Epidermal melanocyte (primary cell): ENCODE data around the gene HEMK1.

Source experiments
- DNase-seq: peaks from one replicate; pipeline ENCODE4 v3.0.0; 2011; ENCODE audit warnings: low spot score; ENCODE audit not compliant: insufficient read length

HEMK1 gene

GRCh38 chr3:50542177-50543034 lies 26.9 kb upstream of the HEMK1 start:
- peak; percentile 97 for DNase-seq

GRCh38 chr3:50545781-50546180 lies 23.5 kb upstream of the HEMK1 start:
- no peak for DNase-seq

- no peak for DNase-seq
Measured at GRCh38 chr3:50549226-50549625, 20.1 kb upstream of the HEMK1 start.

GRCh38 chr3:50550079-50550736 lies 19.1 kb upstream of the HEMK1 start:
- DNase-seq: peak; percentile 59

- no peak for DNase-seq
Measured at GRCh38 chr3:50551054-50551659, 18.2 kb upstream of the HEMK1 start.

- DNase-seq: no peak
Measured at GRCh38 chr3:50551681-50552435, 17.5 kb upstream of the HEMK1 start.

GRCh38 chr3:50552598-50552997 lies 16.7 kb upstream of the HEMK1 start:
- DNase-seq: no peak

- no peak for DNase-seq
Measured at GRCh38 chr3:50554553-50554952, 14.8 kb upstream of the HEMK1 start.

- no peak for DNase-seq
Measured at GRCh38 chr3:50557106-50557505, 12.2 kb upstream of the HEMK1 start.

GRCh38 chr3:50557915-50558314 lies 11.4 kb upstream of the HEMK1 start:
- DNase-seq: no peak

GRCh38 chr3:50559702-50560101 lies 9.6 kb upstream of the HEMK1 start:
- no peak for DNase-seq

- no peak for DNase-seq
Measured at GRCh38 chr3:50562861-50563260, 6.5 kb upstream of the HEMK1 start.

GRCh38 chr3:50563867-50564266 lies 5.5 kb upstream of the HEMK1 start:
- no peak for DNase-seq

- no peak for DNase-seq
Measured at GRCh38 chr3:50564321-50564720, 5.0 kb upstream of the HEMK1 start.

- no peak for DNase-seq
Measured at GRCh38 chr3:50567011-50567385, 2.3 kb upstream of the HEMK1 start.

GRCh38 chr3:50567386-50568167 lies 1.7 kb upstream of the HEMK1 start, which contains the start of gene C3orf18:
Gene C3orf18 (minus strand): TSS chr3:50567747. CDS start chr3:50565699, 2,048 bp downstream.
- DNase-seq: peak; percentile 97

GRCh38 chr3:50570508-50571279 lies 1.4 kb downstream of the HEMK1 start:
- no peak for DNase-seq

GRCh38 chr3:50571486-50571885 lies 2.2 kb downstream of the HEMK1 start:
- no peak for DNase-seq

- peak; percentile 54 for DNase-seq
Measured at GRCh38 chr3:50572158-50572557, 2.8 kb downstream of the HEMK1 start.

GRCh38 chr3:50572801-50573371 lies 3.6 kb downstream of the HEMK1 start:
- DNase-seq: no peak
